Measurements from ENCODE around the gene TUBB2B. TPM values are rescaled to one million over a fixed set of nuclear protein-coding genes. Genes with fewer than 3 reads are reported as not detected.
A peak's percentile ranks its signal among the peaks of the same experiment; 100 is the strongest.

The TUBB2B gene
- total RNA-seq, 1 experiment from 2014 or later: 0.86 TPM

- ChIA-PET CTCF (interaction anchor here (1.1 to 1.6 kb wide), 2 partner anchors 56 to 69 kb away, joined by 4 to 6 read pairs; no protein-coding TSS in a partner anchor), RAD21 (ENCODE audit: low non-redundant PET in 1 of 2, low total read pairs in 2 of 2, uncharacterized antibody in 2 of 2, unreplicated experiment in 2 of 2) (no interaction called here), POLR2A (no interaction called here)
- Histone ChIP-seq H3K79me2 (ENCODE audit: insufficient read depth, low read length) (no peaks in the 10 kb centered on the region), H3K4me1 (ENCODE audit: control insufficient read depth in 1 of 2, insufficient read depth in 2 of 2, low read length in 2 of 2) (peaks cover 8 to 20% of the 10 kb centered on the region in 2 experiments; a peak in 3 of 4 replicates), H3K27ac (ENCODE audit: low read depth, low read length) (no peak overlapping the region), H3K4me2 (ENCODE audit: low read length) (0 out of 2 replicates have a peak overlapping the region, but pooled peaks have one; percentile 57), H3K4me3 (replicated peaks in 1 of 2; ENCODE audit: low read depth in 1 of 2, low read length in 2 of 2) (no peak overlapping the region), H3K27me3 (ENCODE audit: insufficient read depth, low read length) (no peaks in the 10 kb centered on the region), H3K9me2 (ENCODE audit: insufficient read depth) (no peaks in the 10 kb centered on the region), H2AFZ (ENCODE audit: low read depth, low read length, poor library complexity, severe bottlenecking) (peak overlapping the region; percentile 49), H3K36me3 (ENCODE audit: control insufficient read depth in 1 of 2, insufficient read depth in 2 of 2, low read length in 2 of 2) (no peaks in the 10 kb centered on the region), H3K9me3 (ENCODE audit: control insufficient read depth in 1 of 2, insufficient read depth in 1 of 2, low read depth in 1 of 2, low read length in 2 of 2) (no peaks in the 10 kb centered on the region; a peak in 1 of 4 replicates), H4K20me1 (ENCODE audit: insufficient read depth) (no peaks in the 10 kb centered on the region), H3K9ac (ENCODE audit: low read length) (no peak overlapping the region)
- ATAC-seq (no peak), DNase-seq (ENCODE audit: low read depth, low spot score) (no peak)
- no peak for TF ChIP-seq SP1 (IDR thresholded peaks at IDR 0.05; ENCODE audit: low read depth)
- no peak for TF ChIP-seq SIN3A (IDR thresholded peaks at IDR 0.05; ENCODE audit: low read depth)
- no peak for TF ChIP-seq RAD21 (IDR thresholded peaks at IDR 0.05; ENCODE audit: low read depth)
- no peak for TF ChIP-seq MAX (IDR thresholded peaks at IDR 0.05)
- no peak for TF ChIP-seq ZFX (IDR thresholded peaks at IDR 0.05)
- no peak for TF ChIP-seq ZBTB33 (IDR thresholded peaks at IDR 0.05; ENCODE audit: extremely low read depth, insufficient replicate concordance, low read length)
- TF ChIP-seq EZH2phosphoT487 (IDR thresholded peaks at IDR 0.05; ENCODE audit: borderline replicate concordance): no peak
- TF ChIP-seq YY1 (IDR thresholded peaks at IDR 0.05; ENCODE audit: extremely low read depth, insufficient replicate concordance, low read depth, low read length): no peak
- TF ChIP-seq REST (IDR thresholded peaks at IDR 0.05; ENCODE audit: low read depth): no peak
- no peak for TF ChIP-seq ELF1 (IDR thresholded peaks at IDR 0.05; ENCODE audit: borderline replicate concordance, low read depth)
- no peak for TF ChIP-seq EZH2 (IDR thresholded peaks at IDR 0.05)
- TF ChIP-seq SRF (IDR thresholded peaks at IDR 0.05; ENCODE audit: low read depth): no peak
- TF ChIP-seq ZNF274 (IDR thresholded peaks at IDR 0.05; ENCODE audit: low read depth, low read length): no peak
- no peak for TF ChIP-seq POLR2A (IDR thresholded peaks at IDR 0.05; ENCODE audit: borderline replicate concordance, extremely low read depth, insufficient read depth, insufficient read length)
- TF ChIP-seq CEBPB (IDR thresholded peaks at IDR 0.05; ENCODE audit: low read depth): no peak
- no peak for TF ChIP-seq POLR2AphosphoS5 (IDR thresholded peaks at IDR 0.05; ENCODE audit: low read depth, low read length)
- no peak for TF ChIP-seq EGR1 (IDR thresholded peaks at IDR 0.05; ENCODE audit: low read depth)
- no peak for TF ChIP-seq FOSL1 (IDR thresholded peaks at IDR 0.05; ENCODE audit: low read depth)
- intact Hi-C loops (cut with micrococcal nuclease): no loop called here
- BruUV-seq (replicated peaks): no TSS peak
Measured at GRCh38 chr6:3195420-3195694, 32.1 kb downstream of the TUBB2B start.

Measured in HCT116 (cell line).